ENCODE results near the gene YEATS4. TPM values are rescaled to one million over a fixed set of nuclear protein-coding genes. Genes with fewer than 3 reads are reported as not detected.
A peak's percentile ranks its signal among the peaks of the same experiment; 100 is the strongest.

The YEATS4 gene
- total and polyA plus RNA-seq, 9 of the 15 experiments (the other 6 are each of a cell fraction or from before 2014, with no cell fraction given): 25.9 to 92.2 (median 49.2) TPM

DNA sequence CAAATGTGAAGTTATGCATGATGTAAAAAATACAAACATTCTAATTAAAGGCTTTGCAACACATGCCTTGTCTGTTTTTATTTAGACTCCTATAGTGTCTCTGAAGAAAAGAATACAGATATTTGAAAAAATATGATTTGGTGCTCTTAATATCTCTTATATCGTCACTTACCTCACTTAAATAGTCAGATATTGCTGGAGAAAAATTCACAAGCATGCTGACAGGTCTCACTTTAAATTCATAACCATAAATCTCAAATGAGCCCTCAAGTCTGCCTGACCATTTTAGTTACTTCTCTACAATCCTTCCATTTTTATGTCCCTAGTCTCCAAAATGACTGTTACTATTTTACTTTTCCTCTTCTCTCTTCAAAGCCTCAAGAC, 5.4 kb upstream of the YEATS4 start:
- WGBS (ENCODE audit: insufficient coverage, low coverage, missing lambda C conversion rate): 58% methylated on average over 1 of the region's 1 CpG
- no peak for ATAC-seq
- in situ Hi-C loops (cut with MboI) (loop anchor here (10.0 kb wide), 1 partner anchor 221 kb away; no protein-coding TSS in a partner anchor), intact Hi-C loops (cut with micrococcal nuclease) (loop anchor here (10.0 kb wide), 2 partner anchors 121 to 199 kb away; partner anchors contain the start of gene FRS2)
- ChIA-PET CTCF (ENCODE audit: low intra/inter-chr PET ratio) (no interaction called here), POLR2A (no interaction called here)
- H3K9me1 ChIP-seq (ENCODE audit: control insufficient read depth, insufficient read depth, low read length): no peaks in the 10 kb centered on the region
- H3K4me2 ChIP-seq (ENCODE audit: insufficient read depth, low read length): no peak overlapping the region; the same call in 1 of the 2 replicates
- no peaks in the 10 kb centered on the region for H3K27me3 ChIP-seq (ENCODE audit: control insufficient read depth in 2 of 2, insufficient read depth in 2 of 2, low read length in 2 of 2)
- peak overlapping the region; percentile 40; the same call in 1 of the 3 replicates for H3K27ac ChIP-seq (ENCODE audit: extremely low read depth, low read depth, low read length)
- no TSS peak for BruUV-seq (replicated peaks)
- DNase-seq (ENCODE audit: extremely low read depth in 1 of 4, low spot score in 3 of 4): no peak
- TF ChIP-seq PPARD (CRISPR knock-in tag; IDR thresholded peaks at IDR 0.05): no peak
- no peak for FAIRE-seq
- H3K4me3 ChIP-seq: no peak overlapping the region
- no peaks in the 10 kb centered on the region for H4K20me1 ChIP-seq (replicated peaks; ENCODE audit: control insufficient read depth, insufficient read depth, low read length)
- 0 out of 4 replicates have a peak overlapping the region, but pooled peaks of 1 of the 2 experiments have one; percentile 7 for H3K9ac ChIP-seq (ENCODE audit: insufficient read depth in 1 of 2, low read depth in 2 of 2, low read length in 2 of 2)
- H3K79me2 ChIP-seq (ENCODE audit: control insufficient read depth, insufficient read depth, low read length): no peaks in the 10 kb centered on the region
- no peaks in the 10 kb centered on the region for H3K36me3 ChIP-seq (ENCODE audit: control insufficient read depth, insufficient read depth, low read length)
- H3K9me3 ChIP-seq (replicated peaks; ENCODE audit: control insufficient read depth, insufficient read depth, low read depth, low read length): no peaks in the 10 kb centered on the region
- H2AFZ ChIP-seq (ENCODE audit: low read depth, low read length): peak overlapping the region; percentile 81
- H3K4me1 ChIP-seq (replicated peaks in 1 of 2; ENCODE audit: control insufficient read depth in 2 of 2, insufficient read depth in 2 of 2, low read length in 2 of 2): peaks cover 5 to 12% of the 10 kb centered on the region in 2 experiments; a peak in 4 of 5 replicates

DNA sequence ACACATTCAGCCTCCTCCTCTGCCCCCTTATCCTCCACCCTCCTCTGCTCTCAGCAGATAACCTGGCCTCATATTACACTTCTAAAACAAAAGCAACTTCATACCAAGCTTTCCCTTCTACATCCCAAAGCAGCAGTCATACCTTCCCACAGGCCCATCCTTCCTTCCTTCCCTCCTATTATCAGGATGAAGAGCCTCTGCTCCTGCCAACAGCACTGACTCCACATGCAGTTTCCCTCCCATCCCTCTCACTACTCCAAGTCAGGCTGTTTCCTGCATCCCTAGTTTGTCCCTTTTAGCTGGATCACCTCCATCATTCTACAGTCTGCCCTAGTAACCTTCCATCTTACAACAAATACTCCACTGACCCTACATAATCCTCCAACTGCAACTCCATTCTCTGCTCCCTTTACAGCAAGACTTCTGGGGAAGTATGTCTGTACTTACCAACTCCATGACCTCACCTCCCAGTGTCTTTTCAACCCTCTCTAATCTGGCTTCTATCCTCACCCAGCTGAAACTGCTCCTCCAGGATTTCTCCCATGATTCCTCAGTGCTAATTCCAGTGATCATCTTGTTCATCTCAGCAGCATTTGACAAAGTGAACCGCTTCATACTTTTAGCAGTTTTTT, 4.9 kb upstream of the YEATS4 start:
- FAIRE-seq (peak; percentile 40), DNase-seq (ENCODE audit: extremely low read depth in 1 of 4, low spot score in 3 of 4) (peak in 2 of 4 experiments; percentile 28 to 42), ATAC-seq (peak; percentile 66)
- Histone ChIP-seq H3K4me2 (ENCODE audit: insufficient read depth, low read length) (peak overlapping the region; percentile 52), H3K9ac (ENCODE audit: insufficient read depth in 1 of 2, low read depth in 2 of 2, low read length in 2 of 2) (peak overlapping the region; percentile 7 to 38; a peak in 1 of 4 replicates), H4K20me1 (replicated peaks; ENCODE audit: control insufficient read depth, insufficient read depth, low read length) (no peaks in the 10 kb centered on the region), H3K27ac (ENCODE audit: extremely low read depth, low read depth, low read length) (peak overlapping the region; percentile 40; the same call in 2 of the 3 replicates), H3K4me3 (no peak overlapping the region), H3K9me3 (replicated peaks; ENCODE audit: control insufficient read depth, insufficient read depth, low read depth, low read length) (no peaks in the 10 kb centered on the region), H3K4me1 (replicated peaks in 1 of 2; ENCODE audit: control insufficient read depth in 2 of 2, insufficient read depth in 2 of 2, low read length in 2 of 2) (peaks cover 10 to 15% of the 10 kb centered on the region in 2 experiments; a peak in 4 of 5 replicates), H3K79me2 (ENCODE audit: control insufficient read depth, insufficient read depth, low read length) (no peaks in the 10 kb centered on the region; the same call in 2 of the 3 replicates), H3K27me3 (ENCODE audit: control insufficient read depth in 2 of 2, insufficient read depth in 2 of 2, low read length in 2 of 2) (no peaks in the 10 kb centered on the region), H3K36me3 (ENCODE audit: control insufficient read depth, insufficient read depth, low read length) (no peaks in the 10 kb centered on the region), H2AFZ (ENCODE audit: low read depth, low read length) (peak overlapping the region; percentile 81), H3K9me1 (ENCODE audit: control insufficient read depth, insufficient read depth, low read length) (no peaks in the 10 kb centered on the region)
- in situ Hi-C loops (cut with MboI) (loop anchor here (10.0 kb wide), 1 partner anchor 220 kb away; no protein-coding TSS in a partner anchor), intact Hi-C loops (cut with micrococcal nuclease) (loop anchor here (10.0 kb wide), 2 partner anchors 120 to 200 kb away; partner anchors contain the start of gene FRS2)
- ChIA-PET CTCF (ENCODE audit: low intra/inter-chr PET ratio) (no interaction called here), POLR2A (interaction anchor here (0.6 kb wide), 1 partner anchor 32 kb away, joined by 3 read pairs; no protein-coding TSS in a partner anchor)
- WGBS (ENCODE audit: insufficient coverage, low coverage, missing lambda C conversion rate): 42% methylated on average over 1 of the region's 1 CpG
- no TSS peak for BruUV-seq (replicated peaks)
- TF ChIP-seq SMARCA4 (IDR thresholded peaks at IDR 0.05) (peak; percentile 34; the same call in 1 of the 2 replicates), XRCC4 (IDR thresholded peaks at IDR 0.05; ENCODE audit: extremely low read depth, insufficient read depth, insufficient read length) (no peak), ZC3H8 (IDR thresholded peaks at IDR 0.05) (0 out of 2 replicates have a peak, but pooled peaks have one; percentile 22), NCOA6 (IDR thresholded peaks at IDR 0.05) (no peak), ZNF785 (CRISPR knock-in tag; IDR thresholded peaks at IDR 0.05) (no peak), ZNF551 (CRISPR knock-in tag; IDR thresholded peaks at IDR 0.05) (no peak), MCM2 (IDR thresholded peaks at IDR 0.05; ENCODE audit: low read depth) (no peak), MTA1 (IDR thresholded peaks at IDR 0.05; ENCODE audit: borderline replicate concordance) (0 out of 2 replicates have a peak, but pooled peaks have one; percentile 30), ZNF311 (CRISPR knock-in tag; IDR thresholded peaks at IDR 0.05) (no peak), SREBF2 (CRISPR knock-in tag; IDR thresholded peaks at IDR 0.05) (no peak)
- TF ChIP-seq, protein P1, sequence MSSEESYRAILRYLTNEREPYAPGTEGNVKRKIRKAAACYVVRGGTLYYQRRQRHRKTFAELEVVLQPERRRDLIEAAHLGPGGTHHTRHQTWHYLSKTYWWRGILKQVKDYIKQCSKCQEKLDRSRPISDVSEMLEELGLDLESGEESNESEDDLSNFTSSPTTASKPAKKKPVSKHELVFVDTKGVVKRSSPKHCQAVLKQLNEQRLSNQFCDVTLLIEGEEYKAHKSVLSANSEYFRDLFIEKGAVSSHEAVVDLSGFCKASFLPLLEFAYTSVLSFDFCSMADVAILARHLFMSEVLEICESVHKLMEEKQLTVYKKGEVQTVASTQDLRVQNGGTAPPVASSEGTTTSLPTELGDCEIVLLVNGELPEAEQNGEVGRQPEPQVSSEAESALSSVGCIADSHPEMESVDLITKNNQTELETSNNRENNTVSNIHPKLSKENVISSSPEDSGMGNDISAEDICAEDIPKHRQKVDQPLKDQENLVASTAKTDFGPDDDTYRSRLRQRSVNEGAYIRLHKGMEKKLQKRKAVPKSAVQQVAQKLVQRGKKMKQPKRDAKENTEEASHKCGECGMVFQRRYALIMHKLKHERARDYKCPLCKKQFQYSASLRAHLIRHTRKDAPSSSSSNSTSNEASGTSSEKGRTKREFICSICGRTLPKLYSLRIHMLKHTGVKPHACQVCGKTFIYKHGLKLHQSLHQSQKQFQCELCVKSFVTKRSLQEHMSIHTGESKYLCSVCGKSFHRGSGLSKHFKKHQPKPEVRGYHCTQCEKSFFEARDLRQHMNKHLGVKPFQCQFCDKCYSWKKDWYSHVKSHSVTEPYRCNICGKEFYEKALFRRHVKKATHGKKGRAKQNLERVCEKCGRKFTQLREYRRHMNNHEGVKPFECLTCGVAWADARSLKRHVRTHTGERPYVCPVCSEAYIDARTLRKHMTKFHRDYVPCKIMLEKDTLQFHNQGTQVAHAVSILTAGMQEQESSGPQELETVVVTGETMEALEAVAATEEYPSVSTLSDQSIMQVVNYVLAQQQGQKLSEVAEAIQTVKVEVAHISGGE (CRISPR knock-in tag; IDR thresholded peaks at IDR 0.05): no peak
